H9 (cell line): Measurements from ENCODE around the gene MAGI1. TPM values are rescaled to one million over a fixed set of nuclear protein-coding genes. Genes with fewer than 3 reads are reported as not detected.

Experiments used
- DNase-seq: peaks from one replicate; pipeline ENCODE4 v3.0.0-alpha.2; 2017
- H2AFZ ChIP-seq: one replicate; pipeline ENCODE4 v1.6.1; 2013; ENCODE audit warnings: mild to moderate bottlenecking, low read length, control low read depth, moderate library complexity
- H2AK5ac ChIP-seq: 2 replicates; pipeline ENCODE4 v1.6.1; 2013; ENCODE audit warnings: low read length, control low read depth, mixed read lengths; ENCODE audit not compliant: insufficient read length
- H2BK120ac ChIP-seq: one replicate; pipeline ENCODE4 v1.6.1; 2013; ENCODE audit warnings: low read depth, mild to moderate bottlenecking, low read length, control low read depth, inconsistent platforms; ENCODE audit not compliant: poor library complexity, severe bottlenecking
- H2BK12ac ChIP-seq: 2 replicates; pipeline ENCODE4 v1.6.1; 2013; ENCODE audit warnings: low read length, control low read depth, mixed read lengths, low read depth; ENCODE audit not compliant: insufficient read length
- H2BK15ac ChIP-seq: 2 replicates; pipeline ENCODE4 v1.6.1; 2013; ENCODE audit warnings: low read depth, low read length, control low read depth
- H2BK20ac ChIP-seq: one replicate; pipeline ENCODE4 v1.6.1; 2013; ENCODE audit warnings: low read depth, mild to moderate bottlenecking, low read length, control low read depth, inconsistent platforms; ENCODE audit not compliant: poor library complexity, severe bottlenecking
- H2BK5ac ChIP-seq: 2 replicates; pipeline ENCODE4 v1.6.1; 2013; ENCODE audit warnings: low read length, control low read depth, mixed read lengths; ENCODE audit not compliant: insufficient read length
- H3K14ac ChIP-seq: 2 replicates; pipeline ENCODE4 v1.6.1; 2013; ENCODE audit warnings: low read length, control low read depth; ENCODE audit not compliant: insufficient read depth
- H3K18ac ChIP-seq: 2 replicates; pipeline ENCODE4 v1.6.1; 2013; ENCODE audit warnings: low read depth, mild to moderate bottlenecking, mixed read lengths, low read length, control low read depth; ENCODE audit not compliant: insufficient read length
- H3K23ac ChIP-seq: 2 replicates; pipeline ENCODE4 v1.6.1; 2013; ENCODE audit warnings: low read length, control low read depth, mixed read lengths, low read depth; ENCODE audit not compliant: insufficient read length
- H3K23me2 ChIP-seq: 2 replicates; pipeline ENCODE4 v1.6.1; 2013; ENCODE audit warnings: low read depth, mild to moderate bottlenecking, mixed read lengths, low read length, control low read depth; ENCODE audit not compliant: insufficient read length, poor library complexity, severe bottlenecking
- H3K27ac ChIP-seq: 2 replicates; pipeline ENCODE4 v1.5.1; 2013; ENCODE audit warnings: low read length, control low read depth, mixed read lengths, low read depth; ENCODE audit not compliant: insufficient read length
- H3K27me3 ChIP-seq: 2 replicates; pipeline ENCODE4 v1.6.1; 2013; ENCODE audit warnings: low read length, control low read depth, inconsistent platforms; ENCODE audit not compliant: insufficient read depth
- H3K4ac ChIP-seq: 2 replicates; pipeline ENCODE4 v1.6.1; 2013; ENCODE audit warnings: low read depth, mild to moderate bottlenecking, control low read depth, inconsistent platforms, low read length, moderate library complexity
- H3K4me1 ChIP-seq: 2 replicates; pipeline ENCODE4 v1.6.1; 2013; ENCODE audit warnings: low read length, control low read depth, inconsistent platforms; ENCODE audit not compliant: insufficient read depth
- H3K4me2 ChIP-seq: 2 replicates; pipeline ENCODE4 v1.6.1; 2013; ENCODE audit warnings: low read length, control low read depth, mixed read lengths; ENCODE audit not compliant: insufficient read length, insufficient read depth
- H3K56ac ChIP-seq: 2 replicates; pipeline ENCODE4 v1.6.1; 2013; ENCODE audit warnings: low read depth, mild to moderate bottlenecking, mixed read lengths, low read length, control low read depth; ENCODE audit not compliant: insufficient read length
- H3K79me1 ChIP-seq: 2 replicates; pipeline ENCODE4 v1.6.1; 2013; ENCODE audit warnings: low read depth, mild to moderate bottlenecking, moderate library complexity, low read length, control low read depth, inconsistent platforms; ENCODE audit not compliant: insufficient read depth, poor library complexity, severe bottlenecking
- H3K79me2 ChIP-seq: 2 replicates; pipeline ENCODE4 v1.6.1; 2013; ENCODE audit warnings: low read length, control low read depth, inconsistent platforms; ENCODE audit not compliant: insufficient read depth
- H3K9ac ChIP-seq: 2 replicates; pipeline ENCODE4 v1.6.1; 2013; ENCODE audit warnings: low read length, control low read depth, mixed read lengths; ENCODE audit not compliant: insufficient read length; ENCODE audit errors: extremely low read depth
- H3K9me3 ChIP-seq: one replicate; pipeline ENCODE4 v1.6.1; 2013; ENCODE audit warnings: low read depth, low read length, inconsistent platforms; ENCODE audit not compliant: control insufficient read depth
- H3T11ph ChIP-seq: one replicate; pipeline ENCODE4 v1.6.1; 2013; ENCODE audit warnings: mild to moderate bottlenecking, low read length, control low read depth, inconsistent platforms
- H4K20me1 ChIP-seq: one replicate; pipeline ENCODE4 v1.6.1; 2013; ENCODE audit not compliant: control insufficient read depth, insufficient read length, insufficient read depth
- H4K5ac ChIP-seq: 2 replicates; pipeline ENCODE4 v1.6.1; 2013; ENCODE audit warnings: low read depth, mild to moderate bottlenecking, mixed read lengths, low read length, control low read depth; ENCODE audit not compliant: insufficient read length
- H4K8ac ChIP-seq: replicated peaks from 2 replicates; pipeline ENCODE4 v1.6.1; 2013; ENCODE audit warnings: low read length, control low read depth, mixed read lengths, low read depth; ENCODE audit not compliant: insufficient read length
- H4K91ac ChIP-seq: 2 replicates; pipeline ENCODE4 v1.6.1; 2013; ENCODE audit warnings: low read depth, mild to moderate bottlenecking, moderate library complexity, mixed read lengths, low read length, control low read depth; ENCODE audit not compliant: insufficient read length
- H3K27ac Mint-ChIP-seq, 3 experiments: 2 replicates in 2 of 3; 3 replicates in 1 of 3; pipeline ENCODE4 v1.8.0; 2020 to 2021; ENCODE audit warnings: mixed read lengths in 3 of 3, mild to moderate bottlenecking in 1 of 3, moderate library complexity in 1 of 3
- H3K27me3 Mint-ChIP-seq: 2 replicates; pipeline ENCODE4 v1.8.0; 2021; ENCODE audit warnings: low read depth, mild to moderate bottlenecking, moderate library complexity, mixed read lengths
- H3K36me3 Mint-ChIP-seq, 3 experiments: 2 replicates in 2 of 3; 3 replicates in 1 of 3; pipeline ENCODE4 v1.8.0; 2020 to 2021; ENCODE audit warnings: low read depth in 3 of 3, mixed read lengths in 3 of 3; ENCODE audit not compliant: insufficient read depth in 1 of 3
- H3K4me1 Mint-ChIP-seq, 2 experiments: 2 replicates each; pipeline ENCODE4 v1.8.0; 2020; ENCODE audit warnings: mixed read lengths in 2 of 2
- H3K4me3 Mint-ChIP-seq, 2 experiments: 2 replicates in 1 of 2; 3 replicates in 1 of 2; pipeline ENCODE4 v1.8.0; 2020 to 2021; ENCODE audit warnings: mild to moderate bottlenecking in 2 of 2, mixed read lengths in 2 of 2, moderate library complexity in 1 of 2
- H3K9me3 Mint-ChIP-seq, 2 experiments: 2 replicates in 1 of 2; 3 replicates in 1 of 2; pipeline ENCODE4 v1.8.0; 2020; ENCODE audit warnings: mild to moderate bottlenecking in 2 of 2, mixed read lengths in 2 of 2, moderate library complexity in 1 of 2
- CTCF ChIP-seq: fragments of 200-600 bp; sonication (generic); conservative IDR thresholded peaks from 3 replicates; pipeline ENCODE4 v1.8.0; 2021; ENCODE audit warnings: antibody characterized with exemption, mild to moderate bottlenecking
- WGBS: extraction: QIAGEN DNeasy Blood & Tissue Kit; methylation state at CpG from one replicate; pipeline ENCODE4 v1.1.7; 2013; ENCODE audit warnings: missing lambda C conversion rate, low lambda C conversion rate, mixed read lengths; ENCODE audit not compliant: insufficient read length; ENCODE audit errors: extremely low coverage; 5-methylcytosine and 5-hydroxymethylcytosine counted together
- total RNA-seq: library from RNA; stranded (reverse); gene quantifications from 2 replicates; pipeline ENCODE4 v1.2.1, GENCODE V29; 2021

Gene MAGI1
- total RNA-seq, 1 experiment from 2014 or later = 65.7 TPM

- Histone ChIP-seq H3K56ac (no peak overlapping the region), H4K20me1 (no peaks in the 10 kb centered on the region), H2BK12ac (no peak overlapping the region), H4K8ac (no peak overlapping the region), H2BK120ac (no peak overlapping the region), H3K9ac (peak overlapping the region; percentile 79), H2AK5ac (no peak overlapping the region), H3K4ac (no peak overlapping the region; the same call in 1 of the 2 replicates), H3K27ac (peak overlapping the region; percentile 85), H3K9me3 (no peaks in the 10 kb centered on the region), H4K91ac (peak overlapping the region; percentile 77), H3K18ac (peak overlapping the region; percentile 87), H2BK20ac (no peak overlapping the region), H3K79me1 (no peaks in the 10 kb centered on the region), H4K5ac (no peak overlapping the region), H3K23me2 (peaks cover 8% of the 10 kb centered on the region), H2BK5ac (no peak overlapping the region), H3K14ac (peak overlapping the region; percentile 88; the same call in 1 of the 2 replicates), H3T11ph (no peak overlapping the region), H3K23ac (no peak overlapping the region), H3K79me2 (peaks cover 4% of the 10 kb centered on the region; the same call in 1 of the 2 replicates), H2BK15ac (no peak overlapping the region), H3K4me1 (no peaks in the 10 kb centered on the region), H2AFZ (no peak overlapping the region), H3K27me3 (no peaks in the 10 kb centered on the region), H3K4me2 (peak overlapping the region; percentile 54)
- DNase-seq = peak; percentile 87
- no peak for TF ChIP-seq CTCF
- Mint-ChIP-seq H3K4me3 (peak overlapping the region; percentile 82 to 87), H3K27ac (peak overlapping the region; percentile 99), H3K9me3 (no peaks in the 10 kb centered on the region), H3K27me3 (no peaks in the 10 kb centered on the region), H3K36me3 (no peaks in the 10 kb centered on the region), H3K4me1 (peaks cover 51 to 60% of the 10 kb centered on the region in 2 experiments)
- no CpG with 5 or more reads among the region's 20 CpGs for WGBS
Observed at GRCh38 chr3:65597952-65598413, 440.7 kb downstream of the MAGI1 start.
